Left forelimb (tissue), 1 donor: ENCODE results near the gene NEIL3.

ENCODE experiments used
- DNase-seq: peaks from one replicate; pipeline ENCODE4 v3.0.0-alpha.2; 2018; ENCODE audit warnings: low spot score

The NEIL3 gene

GRCh38 chr4:177367336-177367735 is 57.7 kb downstream of the NEIL3 start:
- DNase-seq = no peak

GRCh38 chr4:177369372-177369771 is 59.7 kb downstream of the NEIL3 start:
- no peak for DNase-seq

- DNase-seq = no peak
Measured at GRCh38 chr4:177371461-177371860, 61.8 kb downstream of the NEIL3 start.

GRCh38 chr4:177374966-177375365 is 65.3 kb downstream of the NEIL3 start:
- no peak for DNase-seq

- DNase-seq = no peak
Measured at GRCh38 chr4:177375372-177375771, 65.7 kb downstream of the NEIL3 start.

- no peak for DNase-seq
Measured at GRCh38 chr4:177376024-177376423, 66.3 kb downstream of the NEIL3 start.

- DNase-seq = no peak
Measured at GRCh38 chr4:177380730-177381287, 71.1 kb downstream of the NEIL3 start.

- DNase-seq = no peak
Measured at GRCh38 chr4:177381762-177382310, 72.2 kb downstream of the NEIL3 start.

- no peak for DNase-seq
Measured at GRCh38 chr4:177384856-177385397, 75.3 kb downstream of the NEIL3 start.

- DNase-seq = no peak
Measured at GRCh38 chr4:177385576-177386277, 76.1 kb downstream of the NEIL3 start.

- no peak for DNase-seq
Measured at GRCh38 chr4:177386278-177386815, 76.7 kb downstream of the NEIL3 start.

- DNase-seq = no peak
Measured at GRCh38 chr4:177391287-177391686, 81.6 kb downstream of the NEIL3 start.

- no peak for DNase-seq
Measured at GRCh38 chr4:177391953-177392352, 82.3 kb downstream of the NEIL3 start.

GRCh38 chr4:177393236-177393635 is 83.6 kb downstream of the NEIL3 start:
- no peak for DNase-seq

GRCh38 chr4:177396352-177396751 is 86.7 kb downstream of the NEIL3 start:
- no peak for DNase-seq

GRCh38 chr4:177400030-177400429 is 90.4 kb downstream of the NEIL3 start:
- no peak for DNase-seq

- no peak for DNase-seq
Measured at GRCh38 chr4:177401658-177402273, 92.1 kb downstream of the NEIL3 start.

GRCh38 chr4:177403746-177404145 is 94.1 kb downstream of the NEIL3 start:
- DNase-seq = no peak

- DNase-seq = no peak
Measured at GRCh38 chr4:177404342-177404741, 94.7 kb downstream of the NEIL3 start.

GRCh38 chr4:177404986-177405385 is 95.3 kb downstream of the NEIL3 start:
- no peak for DNase-seq

GRCh38 chr4:177405508-177405907 is 95.8 kb downstream of the NEIL3 start:
- no peak for DNase-seq

GRCh38 chr4:177408023-177408422 is 98.3 kb downstream of the NEIL3 start:
- no peak for DNase-seq

- no peak for DNase-seq
Measured at GRCh38 chr4:177410566-177410965, 100.9 kb downstream of the NEIL3 start.
